Esophagus squamous epithelium (tissue), 5 donors: ENCODE data around the gene MOAP1. TPM values are rescaled to one million over a fixed set of nuclear protein-coding genes. Genes with fewer than 3 reads are reported as not detected.
"Not testable (repeated sequence)": the region's sequence is repeated elsewhere in the genome, so short reads cannot be mapped to it uniquely, and the experiment has no call there.

ENCODE experiments used
- DNase-seq: peaks from one replicate; lab custom pipeline; 2025; lab: John Stamatoyannopoulos, UW
- H3K27ac ChIP-seq, 4 donors: fragments of 200-600 bp; sonication (generic); one replicate each; pipeline ENCODE4 v1.5.1; 2016 to 2019; ENCODE audit warnings: mild to moderate bottlenecking in 1 of 4
- H3K27me3 ChIP-seq, 4 donors: fragments of 200-600 bp; sonication (generic); 1 replicate in 3 of 4; 2 replicates in 1 of 4; pipeline versions ENCODE4 v1.5.1 to v1.6.0; 2017 to 2021; ENCODE audit warnings: antibody characterized with exemption in 1 of 4
- H3K36me3 ChIP-seq, 3 donors: fragments of 200-600 bp; sonication (generic); one replicate each; pipeline ENCODE4 v1.5.1; 2016 to 2019
- H3K4me1 ChIP-seq, 3 donors: fragments of 200-600 bp; sonication (generic); one replicate each; pipeline ENCODE4 v1.5.1; 2017 to 2019
- H3K4me3 ChIP-seq, 4 donors: fragments of 200-600 bp; sonication (generic); 1 replicate in 3 of 4; 2 replicates in 1 of 4; pipeline ENCODE4 v1.5.1; 2016 to 2019; ENCODE audit warnings: mild to moderate bottlenecking in 2 of 4, moderate library complexity in 1 of 4
- H3K9me3 ChIP-seq, 3 donors: fragments of 200-600 bp; sonication (generic); one replicate each; pipeline ENCODE4 v1.5.1; 2016 to 2019
- CTCF ChIP-seq, 6 experiments: fragments of 450-650 bp in 4 of 6; fragments of 200-600 bp in 2 of 6; sonication (generic) in 2 of 6; IDR thresholded peaks; one replicate each; pipeline ENCODE4 v1.5.1; 2016 to 2019; ENCODE audit warnings: antibody characterized with exemption in 6 of 6, mild to moderate bottlenecking in 4 of 6, moderate library complexity in 4 of 6
- POLR2A ChIP-seq, 4 donors: fragments of 450-650 bp; IDR thresholded peaks; one replicate each; pipeline ENCODE4 v1.6.1; 2017; ENCODE audit warnings: antibody characterized with exemption in 4 of 4, mild to moderate bottlenecking in 4 of 4, moderate library complexity in 3 of 4
- WGBS, 2 donors: methylation state at CpG; one replicate each; pipeline ENCODE4 v1.1.5; 2018; 5-methylcytosine and 5-hydroxymethylcytosine counted together
- intact Hi-C: fragments of 100-400 bp; cut with DNase I; formaldehyde crosslinking; loops from one replicate; pipeline ENCODE4 v1.15.0; 2022
- total RNA-seq, 4 donors: library from RNA; depleted of rRNA; stranded (reverse); fragments of >200 nt; gene quantifications; one replicate each; pipeline ENCODE4 v1.1.0, GENCODE V29; 2016
- donor health status: DM: yes; HTN: yes; CAD: no.

MOAP1 gene
- total RNA-seq, 4 donors from 2014 or later, result 4.9 to 28.8 (median 11.5) TPM

GRCh38 chr14:93173943-93174395, 10.7 kb downstream of the MOAP1 start:
- H3K27ac ChIP-seq, result no peak overlapping the region
- no peaks in the 10 kb centered on the region for H3K9me3 ChIP-seq
- no peaks in the 10 kb centered on the region for H3K4me1 ChIP-seq
- TF ChIP-seq CTCF (IDR thresholded peaks at IDR 0.05), result no peak
- TF ChIP-seq POLR2A (IDR thresholded peaks at IDR 0.05), result no peak
- intact Hi-C loops, result no loop called here
- no peak overlapping the region for H3K4me3 ChIP-seq
- WGBS, 2 donors, result 30 to 38% methylated on average over 3 to 6 of the region's 10 CpGs
- no peaks in the 10 kb centered on the region for H3K27me3 ChIP-seq
- no peak for DNase-seq
- H3K36me3 ChIP-seq, result no peaks in the 10 kb centered on the region

- intact Hi-C loops, result no loop called here
- no peak for DNase-seq
- H3K36me3 ChIP-seq, result no peaks in the 10 kb centered on the region
- H3K27ac ChIP-seq, result no peak overlapping the region
- WGBS, 2 donors, result 65 to 84% methylated on average over 4 of the region's 4 CpGs
- H3K4me3 ChIP-seq, result no peak overlapping the region
- no peak for TF ChIP-seq CTCF (IDR thresholded peaks at IDR 0.05)
- no peak for TF ChIP-seq POLR2A (IDR thresholded peaks at IDR 0.05)
- no peaks in the 10 kb centered on the region for H3K9me3 ChIP-seq
- H3K27me3 ChIP-seq, result no peaks in the 10 kb centered on the region
- no peaks in the 10 kb centered on the region for H3K4me1 ChIP-seq
These were observed 13.3 kb downstream of the MOAP1 start for GRCh38 chr14:93171376-93171775.

- WGBS, 2 donors, result 90% methylated on average over 2 of the region's 20 CpGs; no CpG with 5 or more reads in 1 of the 2 donors
- H3K9me3 ChIP-seq, H3K4me1 ChIP-seq, H3K4me3 ChIP-seq, H3K27me3 ChIP-seq, DNase-seq, intact Hi-C loops, H3K36me3 ChIP-seq, H3K27ac ChIP-seq: not testable (repeated sequence)
These were observed 14.6 kb downstream of the MOAP1 start for GRCh38 chr14:93170141-93170540.

- intact Hi-C loops, DNase-seq, H3K27me3 ChIP-seq, H3K27ac ChIP-seq, H3K4me1 ChIP-seq, H3K36me3 ChIP-seq, H3K9me3 ChIP-seq, H3K4me3 ChIP-seq: not testable (repeated sequence)
- 74% methylated on average over 5 of the region's 6 CpGs; no CpG with 5 or more reads in 1 of the 2 donors for WGBS, 2 donors
These were observed 15.1 kb downstream of the MOAP1 start for GRCh38 chr14:93169619-93170018.

- H3K27me3 ChIP-seq, H3K36me3 ChIP-seq, H3K27ac ChIP-seq, H3K4me3 ChIP-seq, intact Hi-C loops, H3K9me3 ChIP-seq, DNase-seq, H3K4me1 ChIP-seq: not testable (repeated sequence)
- WGBS, 2 donors, result 79 to 83% methylated on average over 9 of the region's 9 CpGs
These were observed 16.1 kb downstream of the MOAP1 start for GRCh38 chr14:93168610-93169009.

GRCh38 chr14:93165271-93166265, 19.1 kb downstream of the MOAP1 start:
- H3K4me1 ChIP-seq, H3K27ac ChIP-seq, DNase-seq, H3K4me3 ChIP-seq, H3K36me3 ChIP-seq, H3K9me3 ChIP-seq, H3K27me3 ChIP-seq, intact Hi-C loops: not testable (repeated sequence)
- 84 to 90% methylated on average over 18 to 23 of the region's 26 CpGs for WGBS, 2 donors

GRCh38 chr14:93163564-93163963, 21.1 kb downstream of the MOAP1 start:
- no peaks in the 10 kb centered on the region for H3K27me3 ChIP-seq
- H3K4me1 ChIP-seq, result no peaks in the 10 kb centered on the region
- H3K9me3 ChIP-seq, result no peaks in the 10 kb centered on the region
- H3K36me3 ChIP-seq, result no peaks in the 10 kb centered on the region
- TF ChIP-seq CTCF (IDR thresholded peaks at IDR 0.05) (no peak), POLR2A (IDR thresholded peaks at IDR 0.05) (no peak)
- 60 to 64% methylated on average over 5 of the region's 5 CpGs for WGBS, 2 donors
- intact Hi-C loops, result no loop called here
- no peak for DNase-seq
- no peak overlapping the region for H3K27ac ChIP-seq
- H3K4me3 ChIP-seq, result no peak overlapping the region
